Measurements from ENCODE around the gene ALPI. TPM values are rescaled to one million over a fixed set of nuclear protein-coding genes. Genes with fewer than 3 reads are reported as not detected.

Gene ALPI
- polyA plus RNA-seq, 1 donor = 80.6 TPM

GRCh38 chr2:232481322-232482140, 25.6 kb downstream of the ALPI start:
- Histone ChIP-seq H3K9me3 (ENCODE audit: control insufficient read depth, low read depth, low read length) (no peaks in the 10 kb centered on the region), H3K27ac (ENCODE audit: low read length) (no peak overlapping the region), H3K27me3 (ENCODE audit: control insufficient read depth, insufficient read depth, low read length) (peaks cover 42% of the 10 kb centered on the region), H3K4me3 (ENCODE audit: low read length) (no peak overlapping the region), H3K4me1 (ENCODE audit: control insufficient read depth, insufficient read depth, low read length) (peaks cover 3% of the 10 kb centered on the region), H3K36me3 (ENCODE audit: control insufficient read depth, insufficient read depth, low read length) (no peaks in the 10 kb centered on the region)
- no peak for DNase-seq
- no CpG with 5 or more reads among the region's 29 CpGs for WGBS (ENCODE audit: insufficient coverage, low lambda C conversion rate)

- no CpG with 5 or more reads among the region's 31 CpGs for WGBS (ENCODE audit: insufficient coverage, low lambda C conversion rate)
- H3K27me3 ChIP-seq (ENCODE audit: control insufficient read depth, insufficient read depth, low read length) = peaks cover 50% of the 10 kb centered on the region
These were observed 26.6 kb downstream of the ALPI start for GRCh38 chr2:232482301-232483238.

DNA sequence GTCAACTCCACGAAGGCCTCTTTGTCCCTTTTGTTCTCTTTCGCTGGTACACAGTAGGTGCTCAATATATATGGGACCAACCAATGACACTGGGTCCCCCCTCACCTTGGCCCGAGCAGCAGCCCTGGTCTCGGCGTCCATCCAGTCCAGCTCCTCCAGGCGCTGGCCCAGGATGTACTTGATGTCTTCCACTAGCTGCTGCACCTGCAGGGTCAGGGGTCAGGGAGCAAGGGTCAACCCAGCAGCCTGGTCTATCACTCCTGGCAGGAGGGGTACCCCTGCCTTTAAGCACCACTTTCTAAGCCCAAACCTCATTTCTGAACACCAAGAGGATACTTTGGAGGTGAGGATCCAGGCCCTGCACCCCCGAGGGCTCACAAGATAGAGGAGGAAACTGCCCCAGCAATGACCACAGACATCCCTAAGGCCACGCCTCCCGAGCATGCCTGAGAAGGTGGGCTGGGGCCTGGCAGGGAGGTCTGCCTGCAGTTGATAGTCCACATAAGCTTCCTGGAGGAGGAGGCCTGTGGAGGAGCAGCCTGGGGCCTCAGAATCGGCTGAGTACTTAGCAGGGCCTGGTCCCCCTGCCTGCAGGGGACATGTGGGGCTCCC, 27.5 kb downstream of the ALPI start:
- WGBS (ENCODE audit: insufficient coverage, low lambda C conversion rate) = no CpG with 5 or more reads among the region's 10 CpGs
- H3K36me3 ChIP-seq (ENCODE audit: control insufficient read depth, insufficient read depth, low read length) = no peaks in the 10 kb centered on the region
- peaks cover 56% of the 10 kb centered on the region for H3K27me3 ChIP-seq (ENCODE audit: control insufficient read depth, insufficient read depth, low read length)
- no peak overlapping the region for H3K4me3 ChIP-seq (ENCODE audit: low read length)
- no peak for DNase-seq
- H3K9me3 ChIP-seq (ENCODE audit: control insufficient read depth, low read depth, low read length) = peaks cover 3% of the 10 kb centered on the region
- peaks cover 9% of the 10 kb centered on the region for H3K4me1 ChIP-seq (ENCODE audit: control insufficient read depth, insufficient read depth, low read length)
- no peak overlapping the region for H3K27ac ChIP-seq (ENCODE audit: low read length)

More at GRCh38 chr2:232482301-232483238, 26.6 kb downstream of the ALPI start:
- Histone ChIP-seq H3K27ac (ENCODE audit: low read length) (no peak overlapping the region), H3K4me3 (ENCODE audit: low read length) (no peak overlapping the region), H3K4me1 (ENCODE audit: control insufficient read depth, insufficient read depth, low read length) (peaks cover 9% of the 10 kb centered on the region), H3K9me3 (ENCODE audit: control insufficient read depth, low read depth, low read length) (peaks cover 3% of the 10 kb centered on the region), H3K36me3 (ENCODE audit: control insufficient read depth, insufficient read depth, low read length) (no peaks in the 10 kb centered on the region)
- DNase-seq = no peak

DNA sequence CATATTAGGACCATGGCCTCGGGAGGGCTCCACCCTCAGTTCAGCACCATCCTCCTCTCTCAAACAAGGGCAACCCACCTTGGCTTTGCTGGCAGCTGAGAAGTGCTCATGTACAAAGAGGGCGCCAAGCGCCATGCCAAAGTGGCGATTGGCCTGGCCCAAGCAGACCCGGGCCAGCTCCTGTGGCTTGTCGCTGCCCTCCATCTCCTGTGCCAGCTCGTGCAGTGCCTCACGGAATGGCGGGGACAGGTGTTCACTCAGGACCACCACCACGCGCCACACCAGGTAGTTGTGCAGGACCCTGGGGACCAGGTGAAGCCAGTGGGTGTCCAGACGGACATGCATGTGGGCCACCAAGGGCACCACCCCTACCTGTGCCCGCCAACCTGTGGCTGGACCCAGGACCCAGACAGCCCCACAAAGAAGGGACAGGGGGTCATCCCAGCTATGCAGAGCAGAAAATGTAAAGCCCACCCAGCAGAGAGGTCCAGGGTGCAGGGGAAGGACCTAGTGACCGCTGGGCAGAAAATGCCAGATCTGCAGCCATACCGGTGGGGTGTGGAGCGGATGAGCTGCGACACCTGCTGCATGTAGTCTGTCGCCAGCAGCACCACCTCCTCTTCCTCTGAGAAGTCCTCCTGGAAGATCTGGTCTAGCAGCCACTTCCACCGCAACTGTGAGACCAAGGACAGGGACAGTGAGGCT, 28.1 kb downstream of the ALPI start:
- no peak for DNase-seq
- H3K9me3 ChIP-seq (ENCODE audit: control insufficient read depth, low read depth, low read length) = peaks cover 3% of the 10 kb centered on the region
- H3K4me3 ChIP-seq (ENCODE audit: low read length) = no peak overlapping the region
- H3K27ac ChIP-seq (ENCODE audit: low read length) = no peak overlapping the region
- H3K27me3 ChIP-seq (ENCODE audit: control insufficient read depth, insufficient read depth, low read length) = peaks cover 59% of the 10 kb centered on the region
- H3K4me1 ChIP-seq (ENCODE audit: control insufficient read depth, insufficient read depth, low read length) = peaks cover 9% of the 10 kb centered on the region
- H3K36me3 ChIP-seq (ENCODE audit: control insufficient read depth, insufficient read depth, low read length) = no peaks in the 10 kb centered on the region
- WGBS (ENCODE audit: insufficient coverage, low lambda C conversion rate) = no CpG with 5 or more reads among the region's 19 CpGs

GRCh38 chr2:232484628-232485347, 28.8 kb downstream of the ALPI start:
- Histone ChIP-seq H3K36me3 (ENCODE audit: control insufficient read depth, insufficient read depth, low read length) (no peaks in the 10 kb centered on the region), H3K4me1 (ENCODE audit: control insufficient read depth, insufficient read depth, low read length) (peaks cover 9% of the 10 kb centered on the region), H3K9me3 (ENCODE audit: control insufficient read depth, low read depth, low read length) (peaks cover 3% of the 10 kb centered on the region), H3K4me3 (ENCODE audit: low read length) (no peak overlapping the region), H3K27ac (ENCODE audit: low read length) (no peak overlapping the region), H3K27me3 (ENCODE audit: control insufficient read depth, insufficient read depth, low read length) (peaks cover 61% of the 10 kb centered on the region)
- WGBS (ENCODE audit: insufficient coverage, low lambda C conversion rate) = no CpG with 5 or more reads among the region's 12 CpGs
- DNase-seq = no peak

DNA sequence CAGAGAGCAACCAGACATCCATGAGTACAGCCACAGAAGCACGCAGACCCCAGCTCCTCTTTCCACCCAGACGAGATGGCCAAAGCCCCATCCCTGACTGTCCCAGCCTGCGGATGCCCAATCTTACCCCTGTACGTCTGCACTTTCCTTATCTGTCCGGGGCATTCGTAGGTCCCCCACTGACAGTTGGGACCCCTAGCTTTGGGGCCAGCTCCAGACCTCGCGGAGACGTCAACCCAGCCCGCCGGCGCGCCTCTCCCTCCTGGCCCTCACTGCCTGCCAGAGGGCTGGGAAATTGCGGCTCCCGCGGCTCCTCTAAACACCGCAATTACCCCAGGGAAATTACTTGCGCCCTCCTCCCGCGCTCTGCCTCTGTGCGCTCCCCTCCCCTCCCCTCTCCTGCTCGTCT, 29.4 kb downstream of the ALPI start:
- no peaks in the 10 kb centered on the region for H3K36me3 ChIP-seq (ENCODE audit: control insufficient read depth, insufficient read depth, low read length)
- WGBS (ENCODE audit: insufficient coverage, low lambda C conversion rate) = no CpG with 5 or more reads among the region's 22 CpGs
- H3K9me3 ChIP-seq (ENCODE audit: control insufficient read depth, low read depth, low read length) = peaks cover 3% of the 10 kb centered on the region
- H3K4me1 ChIP-seq (ENCODE audit: control insufficient read depth, insufficient read depth, low read length) = peaks cover 9% of the 10 kb centered on the region
- peaks cover 62% of the 10 kb centered on the region for H3K27me3 ChIP-seq (ENCODE audit: control insufficient read depth, insufficient read depth, low read length)
- H3K4me3 ChIP-seq (ENCODE audit: low read length) = no peak overlapping the region
- DNase-seq = peak in 1 of 2 donors; percentile 6
- H3K27ac ChIP-seq (ENCODE audit: low read length) = no peak overlapping the region

DNA sequence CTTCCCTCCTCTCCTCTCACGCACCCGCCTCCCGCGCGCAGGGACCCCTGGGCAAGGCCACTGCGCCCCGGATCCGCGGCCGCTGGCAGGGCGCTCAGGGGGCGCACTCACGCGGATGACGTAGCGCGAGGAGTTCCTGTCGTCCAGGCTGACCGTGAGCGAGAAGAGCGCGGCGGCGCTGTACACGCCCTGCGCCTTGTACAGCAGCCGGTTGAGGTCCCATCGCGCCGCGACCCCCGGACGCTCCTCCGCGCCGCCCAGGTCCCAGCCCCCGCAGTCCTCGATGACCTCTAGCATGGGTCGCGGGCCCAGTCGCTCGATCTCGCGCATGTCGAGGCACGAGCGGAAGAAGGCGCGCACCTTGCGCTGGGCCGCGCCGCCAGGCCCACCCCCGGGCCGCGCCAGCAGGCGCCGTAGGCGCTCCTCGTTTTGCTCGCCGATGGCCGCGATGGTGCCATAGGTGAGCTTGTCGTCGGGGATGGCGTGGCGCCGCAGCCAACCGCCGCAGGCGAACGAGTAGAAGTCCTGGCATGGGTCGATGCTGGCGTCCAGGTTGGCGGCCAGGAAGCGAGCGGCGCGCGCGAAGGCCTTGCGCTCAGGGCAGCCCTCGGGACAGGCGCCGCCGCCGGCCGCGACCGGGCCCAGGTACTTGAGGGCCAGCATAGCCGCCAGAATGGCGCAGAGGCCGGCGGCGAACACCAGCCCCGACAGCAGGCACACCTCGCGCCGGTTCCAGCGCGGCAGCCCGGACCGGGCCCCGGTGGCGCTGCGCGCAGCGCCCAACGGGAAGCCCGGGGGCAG, 30.0 kb downstream of the ALPI start:
- Histone ChIP-seq H3K36me3 (ENCODE audit: control insufficient read depth, insufficient read depth, low read length) (no peaks in the 10 kb centered on the region), H3K4me3 (ENCODE audit: low read length) (no peak overlapping the region), H3K27ac (ENCODE audit: low read length) (no peak overlapping the region), H3K4me1 (ENCODE audit: control insufficient read depth, insufficient read depth, low read length) (peaks cover 9% of the 10 kb centered on the region), H3K27me3 (ENCODE audit: control insufficient read depth, insufficient read depth, low read length) (peaks cover 60% of the 10 kb centered on the region), H3K9me3 (ENCODE audit: control insufficient read depth, low read depth, low read length) (peaks cover 3% of the 10 kb centered on the region)
- no CpG with 5 or more reads among the region's 111 CpGs for WGBS (ENCODE audit: insufficient coverage, low lambda C conversion rate)
- DNase-seq = peak in 1 of 2 donors; percentile 32

DNA sequence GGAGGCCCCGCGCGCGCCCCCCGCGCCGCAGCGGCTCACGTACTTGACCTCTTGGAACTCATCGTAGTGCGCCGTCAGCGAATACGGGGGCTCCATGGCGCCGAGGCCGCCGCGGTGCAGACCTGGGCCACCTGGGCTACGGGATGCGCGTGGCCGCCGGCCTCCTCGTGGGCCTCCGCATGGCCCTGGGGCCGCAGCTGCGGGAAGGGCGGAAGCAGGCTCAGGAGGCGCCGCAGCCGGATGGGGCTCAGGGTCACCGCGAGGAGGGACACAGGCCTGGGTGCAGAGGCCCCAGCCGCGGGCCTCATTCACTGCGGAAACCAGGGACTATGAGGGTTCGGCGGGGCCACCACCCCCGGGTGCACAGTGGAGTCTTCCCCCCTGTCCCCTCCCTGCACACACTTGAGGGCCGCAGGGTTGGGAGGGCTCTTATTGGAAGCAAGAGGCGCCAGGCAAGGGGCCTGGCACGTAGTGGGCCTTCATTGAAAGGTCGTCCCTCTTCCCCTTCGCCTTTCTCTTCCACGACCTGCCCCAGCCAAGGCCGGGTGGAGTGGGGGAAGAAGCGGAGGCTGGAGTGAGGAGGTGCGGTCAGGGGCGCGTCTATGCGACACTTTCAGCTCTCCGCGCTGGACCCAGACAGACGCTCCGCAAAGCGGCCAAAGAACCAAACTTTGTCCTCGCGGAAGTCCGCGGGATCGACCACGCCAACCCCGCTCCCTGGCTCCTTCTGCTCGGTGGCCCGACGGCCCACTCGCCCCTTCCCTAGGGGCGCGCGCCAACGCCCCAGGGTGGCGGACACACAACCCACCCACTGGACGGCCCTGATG, 30.8 kb downstream of the ALPI start:
- WGBS (ENCODE audit: insufficient coverage, low lambda C conversion rate) = no CpG with 5 or more reads among the region's 74 CpGs
- no peaks in the 10 kb centered on the region for H3K36me3 ChIP-seq (ENCODE audit: control insufficient read depth, insufficient read depth, low read length)
- H3K27ac ChIP-seq (ENCODE audit: low read length) = no peak overlapping the region
- no peak overlapping the region for H3K4me3 ChIP-seq (ENCODE audit: low read length)
- H3K4me1 ChIP-seq (ENCODE audit: control insufficient read depth, insufficient read depth, low read length) = peaks cover 9% of the 10 kb centered on the region
- peaks cover 60% of the 10 kb centered on the region for H3K27me3 ChIP-seq (ENCODE audit: control insufficient read depth, insufficient read depth, low read length)
- peak in 1 of 2 donors; percentile 27 for DNase-seq
- H3K9me3 ChIP-seq (ENCODE audit: control insufficient read depth, low read depth, low read length) = peaks cover 3% of the 10 kb centered on the region
